SK-N-MC (cell line): ENCODE measurements around the gene PHTF1.

Experiments
- EZH2 ChIP-seq: fragments of 200-600 bp; sonication (generic); IDR thresholded peaks from one replicate; pipeline ENCODE4 v1.6.1; 2017; ENCODE audit warnings: antibody characterized with exemption
- POLR2AphosphoS5 ChIP-seq: IDR thresholded peaks from 2 replicates; pipeline ENCODE4 v1.6.1; 2012; ENCODE audit warnings: mild to moderate bottlenecking, low read depth, low read length, borderline replicate concordance

- TF ChIP-seq EZH2 (no peak), POLR2AphosphoS5 (no peak)
Observed at GRCh38 chr1:113751516-113751915, 7.8 kb downstream of the PHTF1 start.
